ENCODE measurements around the gene CARD19.
A peak's percentile ranks its signal among the peaks of the same experiment; 100 is the strongest.

The CARD19 gene

GRCh38 chr9:93096131-93096802, at the start of gene CARD19:
Gene CARD19 (plus strand): TSS chr9:93096217. CDS start chr9:93096346, 129 bp downstream.
- no peak for DNase-seq (ENCODE audit: low read depth in 2 of 2)

- no peak for DNase-seq (ENCODE audit: low read depth in 2 of 2)
These were observed 47.2 kb upstream of the CARD19 start for GRCh38 chr9:93048566-93049448.

DNA sequence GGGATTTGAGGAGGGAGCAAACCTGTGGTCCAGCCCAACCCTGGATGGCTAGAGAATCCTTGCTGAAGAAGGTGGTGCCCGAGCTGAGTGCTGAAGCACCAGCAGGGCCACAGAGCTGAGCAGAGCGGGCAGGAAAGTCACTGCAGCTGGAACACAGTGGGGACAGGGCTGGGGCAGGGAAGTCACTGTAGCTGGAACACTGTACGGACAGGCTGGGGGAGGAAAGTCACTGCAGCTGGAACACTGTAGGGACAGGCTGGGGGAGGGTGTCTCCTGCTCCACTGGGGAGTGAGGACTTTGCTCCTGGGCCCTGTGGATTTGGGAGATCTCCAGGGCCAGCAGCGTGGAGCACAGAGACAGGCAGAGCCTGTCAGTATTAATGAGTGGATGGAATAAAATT, 46.5 kb upstream of the CARD19 start:
- no peak for DNase-seq (ENCODE audit: low read depth in 2 of 2)

DNA sequence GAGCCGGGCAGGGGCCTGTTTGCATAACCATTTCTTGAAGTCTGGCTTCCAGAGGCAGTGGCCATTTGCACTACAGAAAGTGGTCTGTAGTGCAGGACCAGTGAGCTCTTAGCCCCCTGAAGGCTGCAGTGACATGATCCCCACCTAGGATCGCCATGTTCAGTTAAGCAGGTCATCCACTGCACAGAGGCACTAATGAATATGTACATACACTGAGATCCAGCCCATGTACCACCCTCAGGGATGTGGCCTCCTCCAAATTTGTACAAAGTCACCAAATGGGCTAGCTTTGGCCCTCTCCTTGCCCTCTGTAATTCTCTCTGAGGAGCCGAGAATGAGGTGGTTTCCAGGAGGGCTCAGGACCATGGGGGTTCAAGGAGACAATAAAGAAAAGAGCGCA, 45.8 kb upstream of the CARD19 start:
- DNase-seq (ENCODE audit: low read depth in 2 of 2), result no peak

DNA sequence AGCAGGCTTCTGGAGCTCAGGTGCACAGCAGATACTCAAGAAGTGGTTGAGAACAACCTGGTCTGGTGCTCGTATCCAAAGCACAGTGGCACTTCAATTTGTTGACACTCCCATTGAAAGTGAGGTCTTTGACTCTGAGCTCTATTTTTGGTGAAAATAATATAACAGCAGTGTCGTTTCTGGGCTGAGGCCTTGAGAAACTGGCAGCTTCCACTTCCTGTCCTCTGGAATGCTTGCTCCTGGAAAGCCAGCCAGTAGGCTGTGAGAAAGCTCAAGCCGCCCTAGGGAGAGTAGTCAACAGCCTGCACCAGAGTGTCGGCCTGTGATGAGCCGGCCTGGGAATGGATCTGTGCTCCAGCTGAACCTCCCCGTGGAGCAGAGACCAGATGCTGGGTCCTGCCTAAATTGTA, 44.3 kb upstream of the CARD19 start:
- DNase-seq (ENCODE audit: low read depth in 2 of 2), result no peak

DNA sequence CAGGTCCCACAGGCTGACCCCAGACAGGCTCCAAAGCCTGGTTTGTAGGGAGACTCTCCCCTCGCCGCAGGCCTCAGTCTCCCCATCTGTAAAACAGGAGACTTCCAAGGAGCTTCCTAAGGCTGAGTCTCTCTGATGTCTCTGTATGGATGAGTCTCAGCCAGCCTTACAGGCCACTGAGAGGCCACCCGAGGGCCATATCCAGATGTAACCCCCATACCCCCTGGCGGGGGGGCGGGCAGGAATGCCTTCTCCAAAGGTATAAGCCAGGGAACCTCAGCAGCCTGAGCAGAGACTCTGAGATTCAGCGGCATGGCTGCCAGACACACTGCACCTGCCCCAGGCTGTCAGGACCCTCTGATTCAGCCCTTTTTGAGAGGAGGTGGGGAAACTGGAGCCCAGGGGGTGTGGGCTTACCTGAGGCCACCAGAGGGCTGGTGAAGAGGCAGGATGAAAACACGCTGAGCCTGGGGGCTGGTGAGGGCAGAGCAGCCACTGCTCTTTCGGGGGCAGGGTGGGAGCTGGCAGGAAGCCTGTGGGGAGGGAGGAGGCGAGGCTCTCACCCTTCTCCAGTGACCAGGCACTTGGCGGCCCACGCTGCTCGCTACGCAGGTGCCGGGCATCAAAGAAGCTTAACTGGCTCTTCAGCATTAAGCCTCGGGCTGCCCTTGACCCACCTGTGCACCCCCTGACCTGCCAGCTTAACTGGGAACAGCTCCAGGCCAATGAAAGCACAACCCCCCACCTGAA, 43.1 kb upstream of the CARD19 start:
- no peak for DNase-seq (ENCODE audit: low read depth in 2 of 2)

DNA sequence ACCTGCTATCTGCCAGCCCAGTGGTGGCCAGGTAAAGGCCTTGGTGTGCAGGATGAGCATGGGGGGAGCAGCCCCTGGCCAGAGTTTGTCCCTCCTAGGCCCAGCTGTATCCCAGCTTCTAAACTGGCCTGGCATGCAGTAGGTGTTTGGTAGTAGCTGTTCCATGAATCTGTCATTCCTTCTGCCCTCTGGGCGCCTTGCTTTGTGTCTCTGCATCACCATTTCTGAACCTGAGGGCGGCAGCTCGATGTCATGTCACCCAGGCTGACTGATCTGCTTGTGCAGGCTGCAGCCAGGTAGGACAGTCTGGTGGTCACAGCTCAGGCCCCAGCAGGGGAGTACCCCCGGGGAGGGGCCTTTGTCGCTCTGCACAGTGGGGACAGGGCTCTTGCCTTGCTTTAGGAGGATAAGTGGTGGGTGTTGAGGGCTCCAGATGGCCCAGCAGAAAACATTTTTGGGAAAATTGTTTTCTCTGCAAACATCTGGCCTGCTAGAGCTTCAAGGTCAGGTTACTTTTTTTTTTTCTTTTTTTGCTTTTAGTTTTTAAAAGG, 42.2 kb upstream of the CARD19 start:
- DNase-seq (ENCODE audit: low read depth in 2 of 2), result no peak

DNA sequence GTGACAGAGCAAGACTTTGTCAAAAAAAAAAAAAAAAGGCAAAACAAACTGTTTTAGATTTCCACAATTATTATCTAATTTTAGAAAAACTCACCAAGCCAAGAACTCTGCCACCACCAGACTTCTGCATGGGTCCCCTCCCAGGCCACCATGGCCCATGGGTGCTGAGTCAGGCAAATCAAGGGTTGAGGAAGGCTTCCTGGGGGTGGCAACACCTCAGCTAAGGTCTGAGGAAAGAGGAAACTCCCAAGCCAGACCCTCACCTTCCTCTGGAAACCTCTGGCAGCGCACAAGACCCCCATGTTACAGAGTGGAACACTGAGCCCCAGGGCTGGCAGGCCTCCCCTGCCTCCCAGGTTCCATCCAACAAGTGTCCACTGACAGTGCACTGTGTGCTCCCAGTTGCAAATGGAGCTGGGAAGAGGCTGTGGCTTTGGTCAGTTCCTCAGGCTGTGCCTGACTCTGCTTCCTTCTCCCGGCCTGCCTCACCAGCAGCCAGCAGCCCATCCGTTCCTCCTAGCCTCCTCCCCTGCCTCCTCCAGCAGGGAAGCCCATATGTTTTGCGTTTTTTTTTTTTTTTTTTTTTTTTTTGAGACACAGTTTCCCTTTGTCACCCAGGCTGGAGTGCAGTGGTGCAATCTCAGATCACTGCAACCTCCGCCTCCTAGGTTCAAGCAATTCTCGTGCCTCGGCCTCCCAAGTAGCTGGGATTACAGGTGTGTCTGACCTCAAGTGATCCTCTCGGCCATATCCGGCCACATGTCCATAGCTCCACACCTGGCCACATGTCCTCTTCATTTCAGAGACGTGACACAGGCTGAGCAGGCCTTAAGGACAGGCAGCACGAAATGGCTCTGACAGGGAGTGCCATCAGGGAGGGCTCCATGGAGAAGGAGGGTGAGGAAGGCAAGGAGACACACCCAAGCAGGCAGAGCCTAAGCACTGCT, 41.0 kb upstream of the CARD19 start:
- DNase-seq (ENCODE audit: low read depth in 2 of 2), result no peak

DNA sequence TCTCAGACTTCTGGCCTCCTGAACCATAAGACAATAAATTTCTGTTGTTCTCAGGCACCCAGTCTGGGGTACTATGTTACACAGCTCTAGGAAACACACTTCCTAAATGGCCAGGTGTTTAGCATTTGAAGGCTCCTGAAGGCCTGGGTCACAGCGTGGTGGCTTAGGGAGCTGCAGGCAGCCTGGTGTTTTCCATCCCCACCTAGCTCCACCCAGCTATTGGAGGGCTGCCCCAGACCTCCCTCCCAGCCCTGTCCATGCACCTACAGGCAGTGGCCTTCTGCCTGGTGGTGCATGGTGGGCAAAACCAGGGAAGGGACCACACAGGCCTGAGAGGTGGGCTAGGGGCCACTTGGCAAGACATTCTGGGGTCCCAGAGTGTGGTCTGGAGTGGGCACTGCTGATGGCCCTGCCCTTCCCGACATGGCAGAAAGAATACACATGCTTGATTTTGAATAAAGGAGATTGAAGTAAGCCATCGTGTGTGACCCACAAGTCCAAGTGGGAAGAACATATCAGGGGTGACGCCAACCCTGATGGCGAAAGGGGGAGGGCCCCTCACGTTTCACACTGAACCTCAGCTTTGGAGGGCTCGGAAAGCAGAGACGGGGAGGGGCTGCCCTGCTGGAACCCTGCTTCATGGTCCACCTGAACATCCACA, 38.8 kb upstream of the CARD19 start:
- no peak for DNase-seq (ENCODE audit: low read depth in 2 of 2)

DNA sequence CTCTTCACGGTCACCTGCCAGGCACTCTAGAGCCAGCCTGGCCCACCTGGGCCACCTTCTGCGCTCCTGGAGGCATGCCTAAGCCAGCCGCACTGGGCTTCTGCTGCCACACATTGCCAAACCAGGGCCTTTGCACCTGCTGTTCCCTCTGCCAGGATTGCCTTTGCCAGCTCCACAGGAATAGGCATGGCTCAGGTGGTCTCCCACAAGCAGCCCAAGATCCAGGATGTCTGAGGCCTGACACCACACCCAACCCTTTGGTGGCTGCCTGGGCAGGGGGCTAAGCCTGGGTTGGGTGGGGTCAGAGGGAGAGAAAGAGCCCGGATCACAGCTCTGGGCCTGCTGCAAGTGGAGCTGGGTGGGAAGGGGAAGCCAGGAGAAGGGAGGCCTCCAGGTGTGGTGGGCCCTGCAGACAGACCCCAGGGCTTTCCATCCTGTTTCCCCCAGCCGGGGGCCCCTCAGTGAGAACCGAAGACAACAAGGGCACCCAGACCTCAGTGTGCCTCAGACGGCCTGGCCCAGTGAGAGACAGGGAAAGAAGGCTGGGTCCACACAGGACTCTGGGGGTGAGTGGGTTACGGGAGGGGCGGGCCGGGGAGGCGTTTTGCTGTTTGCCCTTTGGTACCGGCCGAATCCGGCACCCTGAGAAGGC, 38.2 kb upstream of the CARD19 start:
- DNase-seq (ENCODE audit: low read depth in 2 of 2), result no peak

DNA sequence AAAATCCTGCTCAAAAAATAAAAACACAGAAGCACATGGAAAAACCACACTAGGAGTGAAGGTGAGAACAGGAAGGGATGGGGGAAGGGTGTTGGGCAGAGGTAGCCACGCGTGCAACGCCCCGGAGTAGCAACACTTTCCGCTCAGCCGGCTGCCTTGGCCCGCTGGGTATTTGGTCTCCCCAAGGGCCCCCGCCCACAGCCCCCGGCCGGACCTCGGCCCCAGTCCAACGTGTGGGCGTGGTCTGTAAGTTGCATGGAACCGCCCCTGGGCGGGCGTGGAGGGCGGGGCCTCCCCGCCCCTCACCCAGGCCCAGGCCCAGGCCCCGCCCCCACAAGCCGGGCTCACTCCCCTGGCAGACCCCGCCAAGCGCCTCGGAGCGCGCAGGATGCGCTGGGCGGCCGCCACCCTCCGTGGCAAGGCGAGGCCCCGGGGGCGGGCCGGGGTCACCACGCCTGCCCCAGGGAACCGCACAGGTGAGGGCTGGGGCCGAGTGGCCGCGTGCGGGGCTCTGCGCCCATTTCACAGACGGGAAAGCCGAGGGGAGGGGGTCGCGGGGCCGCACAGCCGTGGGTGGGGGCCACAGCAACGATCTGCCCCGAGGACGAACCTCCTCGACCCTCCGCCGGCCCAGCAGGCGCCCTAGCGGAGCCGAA, 37.5 kb upstream of the CARD19 start, which contains the start of gene SUSD3:
Gene SUSD3, plus strand, starts transcription at position 347 of the 656 bp plus-strand sequence. Its CDS starts 42 bp downstream, at position 389.
- peak; percentile 53 to 63 for DNase-seq (ENCODE audit: low read depth in 2 of 2)

DNA sequence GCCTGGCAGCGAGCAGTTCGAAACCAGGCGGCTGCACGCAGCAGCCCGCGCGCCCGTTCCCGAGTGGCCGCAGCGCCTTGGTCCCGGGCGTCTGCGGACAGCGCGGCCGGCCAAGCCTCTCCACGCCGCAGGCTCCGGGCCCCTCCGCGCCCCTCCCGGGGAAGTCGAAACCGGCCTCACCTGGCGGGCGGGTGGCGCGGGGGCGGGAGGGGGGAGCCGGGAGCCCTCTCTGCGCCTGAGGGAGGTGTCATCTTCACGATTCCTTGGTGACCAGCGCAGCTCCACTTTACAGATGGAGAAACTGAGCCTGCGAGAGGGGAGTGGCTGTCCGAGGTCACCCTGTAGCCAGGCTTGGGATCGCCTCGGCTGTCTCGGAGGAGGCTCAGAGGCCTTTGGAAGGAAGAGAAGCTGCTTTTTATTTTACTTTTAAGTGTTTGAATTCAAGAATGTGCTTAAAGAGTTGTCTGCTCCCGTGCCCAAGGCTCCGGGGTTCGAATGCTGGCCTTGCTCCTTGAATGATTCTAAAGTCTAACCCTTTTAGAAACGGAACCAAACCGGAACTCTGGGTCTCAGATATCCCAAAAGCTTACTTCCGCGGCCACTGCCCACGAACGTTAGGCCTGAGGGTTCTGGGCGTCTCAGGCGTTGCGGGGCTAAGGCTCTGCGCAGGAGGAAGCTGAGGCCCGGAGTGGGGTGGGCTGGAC, 36.9 kb upstream of the CARD19 start:
- DNase-seq (ENCODE audit: low read depth in 2 of 2), result no peak

DNA sequence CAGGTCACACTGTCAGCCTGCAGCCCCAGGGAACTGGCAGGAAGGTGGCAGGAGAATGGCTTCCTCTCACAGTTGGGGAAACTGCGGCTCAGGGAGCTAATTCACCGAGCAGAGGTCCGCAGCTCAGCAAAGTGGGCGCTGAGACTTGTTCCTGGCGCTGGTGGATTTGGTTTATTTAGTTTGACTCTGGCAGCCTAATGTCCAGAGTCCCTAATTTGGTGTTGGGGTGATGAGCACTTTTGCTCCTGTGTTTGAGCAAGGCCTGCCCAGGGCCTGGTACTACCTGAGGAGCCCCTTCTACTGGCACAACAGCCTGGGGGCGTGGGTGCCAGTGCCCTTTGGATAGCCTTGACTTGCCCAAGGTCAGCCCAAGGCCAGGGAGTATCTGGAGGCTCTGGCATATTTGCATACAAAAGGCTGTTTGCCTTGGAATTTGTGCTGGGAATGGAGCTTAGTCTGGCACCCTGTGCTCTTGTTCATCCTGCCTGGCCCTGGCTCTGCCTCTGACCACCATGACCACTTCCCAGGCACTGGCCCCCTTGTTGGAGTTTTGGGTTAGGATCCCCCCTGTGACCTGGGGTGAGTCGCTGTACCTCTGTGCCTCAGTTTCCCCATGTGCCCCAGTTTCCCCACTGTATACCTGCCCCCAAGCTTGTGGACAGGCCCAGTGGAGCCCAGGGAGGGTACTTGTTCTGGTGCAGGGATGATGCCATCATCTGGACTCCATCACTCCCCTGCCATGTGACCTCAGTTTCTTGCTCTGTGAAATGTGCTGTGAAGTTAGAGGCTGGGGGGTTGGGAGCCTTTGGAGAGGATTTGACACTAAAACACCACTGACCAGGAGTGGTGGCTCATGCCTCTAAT, 36.1 kb upstream of the CARD19 start:
- DNase-seq (ENCODE audit: low read depth in 2 of 2), result no peak

- DNase-seq (ENCODE audit: low read depth in 2 of 2), result no peak
These were observed 35.2 kb upstream of the CARD19 start for GRCh38 chr9:93060746-93061259.

DNA sequence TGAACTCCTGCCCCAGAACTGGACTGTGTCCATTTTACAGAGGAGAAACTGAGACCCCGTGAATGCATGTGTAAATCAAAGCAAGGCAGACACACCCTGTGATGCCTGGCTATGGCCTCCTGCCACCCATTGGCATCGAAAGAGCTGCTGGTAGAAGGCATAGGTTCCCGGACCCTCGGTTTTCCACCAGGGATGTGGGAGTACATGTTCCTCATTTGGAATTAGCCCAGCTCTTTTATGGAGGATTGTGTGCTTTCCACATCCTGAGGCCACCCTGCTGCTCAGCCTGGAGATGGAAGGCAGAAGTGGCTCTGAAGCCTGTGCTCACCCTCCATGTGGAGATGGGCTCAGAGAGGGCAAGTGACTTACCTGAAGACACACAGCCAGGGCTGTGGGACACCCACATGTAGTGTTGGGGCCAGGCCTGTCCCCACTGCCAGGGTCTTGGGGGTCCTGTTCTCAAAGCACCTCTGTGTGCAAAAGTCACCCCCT, 34.7 kb upstream of the CARD19 start:
- DNase-seq (ENCODE audit: low read depth in 2 of 2), result no peak

GRCh38 chr9:93061791-93062763, 33.9 kb upstream of the CARD19 start:
- DNase-seq (ENCODE audit: low read depth in 2 of 2), result no peak
